ENCODE measurements around the gene WDPCP. TPM values are rescaled to one million over a fixed set of nuclear protein-coding genes. Genes with fewer than 3 reads are reported as not detected.

WDPCP gene
- total and polyA plus RNA-seq, 2 experiments from 2014 or later = 8.8 to 20.4 TPM

DNA sequence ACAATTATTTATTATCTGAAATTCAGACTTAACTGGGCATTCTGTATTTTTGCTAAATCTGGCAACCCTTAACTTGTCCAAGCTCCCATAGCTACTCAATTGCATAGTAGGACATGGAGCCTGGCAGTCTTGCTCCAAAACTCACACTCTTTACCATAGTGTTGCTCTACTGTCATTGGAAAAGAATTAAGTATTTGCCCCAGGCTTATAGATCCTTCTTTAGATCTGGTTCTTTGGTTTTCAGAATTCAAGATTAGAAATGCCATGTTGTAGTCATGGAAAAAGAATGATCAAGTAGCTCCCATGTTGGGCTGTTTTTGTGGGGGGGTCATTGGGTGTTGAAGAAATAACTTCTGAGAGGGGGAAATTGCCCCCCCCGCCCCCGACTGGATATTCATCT, 240.9 kb downstream of the WDPCP start (continued):
- TF ChIP-seq, protein P1, sequence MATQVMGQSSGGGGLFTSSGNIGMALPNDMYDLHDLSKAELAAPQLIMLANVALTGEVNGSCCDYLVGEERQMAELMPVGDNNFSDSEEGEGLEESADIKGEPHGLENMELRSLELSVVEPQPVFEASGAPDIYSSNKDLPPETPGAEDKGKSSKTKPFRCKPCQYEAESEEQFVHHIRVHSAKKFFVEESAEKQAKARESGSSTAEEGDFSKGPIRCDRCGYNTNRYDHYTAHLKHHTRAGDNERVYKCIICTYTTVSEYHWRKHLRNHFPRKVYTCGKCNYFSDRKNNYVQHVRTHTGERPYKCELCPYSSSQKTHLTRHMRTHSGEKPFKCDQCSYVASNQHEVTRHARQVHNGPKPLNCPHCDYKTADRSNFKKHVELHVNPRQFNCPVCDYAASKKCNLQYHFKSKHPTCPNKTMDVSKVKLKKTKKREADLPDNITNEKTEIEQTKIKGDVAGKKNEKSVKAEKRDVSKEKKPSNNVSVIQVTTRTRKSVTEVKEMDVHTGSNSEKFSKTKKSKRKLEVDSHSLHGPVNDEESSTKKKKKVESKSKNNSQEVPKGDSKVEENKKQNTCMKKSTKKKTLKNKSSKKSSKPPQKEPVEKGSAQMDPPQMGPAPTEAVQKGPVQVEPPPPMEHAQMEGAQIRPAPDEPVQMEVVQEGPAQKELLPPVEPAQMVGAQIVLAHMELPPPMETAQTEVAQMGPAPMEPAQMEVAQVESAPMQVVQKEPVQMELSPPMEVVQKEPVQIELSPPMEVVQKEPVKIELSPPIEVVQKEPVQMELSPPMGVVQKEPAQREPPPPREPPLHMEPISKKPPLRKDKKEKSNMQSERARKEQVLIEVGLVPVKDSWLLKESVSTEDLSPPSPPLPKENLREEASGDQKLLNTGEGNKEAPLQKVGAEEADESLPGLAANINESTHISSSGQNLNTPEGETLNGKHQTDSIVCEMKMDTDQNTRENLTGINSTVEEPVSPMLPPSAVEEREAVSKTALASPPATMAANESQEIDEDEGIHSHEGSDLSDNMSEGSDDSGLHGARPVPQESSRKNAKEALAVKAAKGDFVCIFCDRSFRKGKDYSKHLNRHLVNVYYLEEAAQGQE (IDR thresholded peaks at IDR 0.05; ENCODE audit: unreplicated experiment) = no peak
- TF ChIP-seq NANOG (IDR thresholded peaks at IDR 0.05; ENCODE audit: borderline replicate concordance) (no peak), EZH2phosphoT487 (IDR thresholded peaks at IDR 0.05; ENCODE audit: unreplicated experiment) (no peak), POLR2AphosphoS5 (IDR thresholded peaks at IDR 0.05; ENCODE audit: low read depth) (no peak), ZNF331 (CRISPR knock-in tag; IDR thresholded peaks at IDR 0.05; ENCODE audit: low read depth) (no peak), EZH2 (IDR thresholded peaks at IDR 0.05; ENCODE audit: low read depth, unreplicated experiment) (no peak)
- TF ChIP-seq, protein P2, sequence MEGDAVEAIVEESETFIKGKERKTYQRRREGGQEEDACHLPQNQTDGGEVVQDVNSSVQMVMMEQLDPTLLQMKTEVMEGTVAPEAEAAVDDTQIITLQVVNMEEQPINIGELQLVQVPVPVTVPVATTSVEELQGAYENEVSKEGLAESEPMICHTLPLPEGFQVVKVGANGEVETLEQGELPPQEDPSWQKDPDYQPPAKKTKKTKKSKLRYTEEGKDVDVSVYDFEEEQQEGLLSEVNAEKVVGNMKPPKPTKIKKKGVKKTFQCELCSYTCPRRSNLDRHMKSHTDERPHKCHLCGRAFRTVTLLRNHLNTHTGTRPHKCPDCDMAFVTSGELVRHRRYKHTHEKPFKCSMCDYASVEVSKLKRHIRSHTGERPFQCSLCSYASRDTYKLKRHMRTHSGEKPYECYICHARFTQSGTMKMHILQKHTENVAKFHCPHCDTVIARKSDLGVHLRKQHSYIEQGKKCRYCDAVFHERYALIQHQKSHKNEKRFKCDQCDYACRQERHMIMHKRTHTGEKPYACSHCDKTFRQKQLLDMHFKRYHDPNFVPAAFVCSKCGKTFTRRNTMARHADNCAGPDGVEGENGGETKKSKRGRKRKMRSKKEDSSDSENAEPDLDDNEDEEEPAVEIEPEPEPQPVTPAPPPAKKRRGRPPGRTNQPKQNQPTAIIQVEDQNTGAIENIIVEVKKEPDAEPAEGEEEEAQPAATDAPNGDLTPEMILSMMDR (conservative IDR thresholded peaks at IDR 0.05; ENCODE audit: low read depth in 2 of 2) = no peak
- TF ChIP-seq, protein P3, sequence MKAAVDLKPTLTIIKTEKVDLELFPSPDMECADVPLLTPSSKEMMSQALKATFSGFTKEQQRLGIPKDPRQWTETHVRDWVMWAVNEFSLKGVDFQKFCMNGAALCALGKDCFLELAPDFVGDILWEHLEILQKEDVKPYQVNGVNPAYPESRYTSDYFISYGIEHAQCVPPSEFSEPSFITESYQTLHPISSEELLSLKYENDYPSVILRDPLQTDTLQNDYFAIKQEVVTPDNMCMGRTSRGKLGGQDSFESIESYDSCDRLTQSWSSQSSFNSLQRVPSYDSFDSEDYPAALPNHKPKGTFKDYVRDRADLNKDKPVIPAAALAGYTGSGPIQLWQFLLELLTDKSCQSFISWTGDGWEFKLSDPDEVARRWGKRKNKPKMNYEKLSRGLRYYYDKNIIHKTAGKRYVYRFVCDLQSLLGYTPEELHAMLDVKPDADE (IDR thresholded peaks at IDR 0.05) = no peak

DNA sequence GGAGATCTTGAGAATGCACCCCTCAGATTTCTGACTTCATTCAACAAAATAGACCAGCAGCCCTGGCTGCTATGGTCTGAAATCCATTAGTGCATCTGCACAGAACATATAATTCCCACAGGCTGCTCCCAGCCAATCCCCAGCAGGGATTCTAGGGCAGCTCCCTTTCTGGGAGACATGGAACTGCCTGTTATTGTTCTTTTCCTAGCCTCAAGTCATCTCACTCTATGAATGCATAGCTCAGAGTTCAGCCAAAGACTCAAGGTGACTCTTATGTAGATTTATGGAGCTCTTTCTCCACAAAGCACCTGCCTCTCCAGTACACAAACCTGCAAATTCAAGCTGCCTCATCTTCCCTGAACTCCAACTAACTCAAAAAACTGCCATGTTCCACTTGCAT, 241.9 kb downstream of the WDPCP start:
- Mint-ChIP-seq H3K27ac (peak overlapping the region; percentile 4; the same call in 1 of the 2 replicates), H3K4me3 (no peak overlapping the region), H3K4me1 (peaks cover 7% of the 10 kb centered on the region), H3K9me3 (peaks cover 22% of the 10 kb centered on the region), H3K36me3 (ENCODE audit: low read depth) (peaks cover 30% of the 10 kb centered on the region), H3K27me3 (ENCODE audit: insufficient read depth, low read depth, poor library complexity) (peaks cover 5% of the 10 kb centered on the region)
- Histone ChIP-seq H3K4me2 (no peak overlapping the region; the same call in 1 of the 2 replicates), H3F3A (replicated peaks; ENCODE audit: low read depth) (no peaks in the 10 kb centered on the region), H3K36me3 (ENCODE audit: insufficient read depth) (0 out of 2 replicates have a peak, but pooled peaks cover 4% of the 10 kb centered on the region), H3K9me2 (ENCODE audit: insufficient read depth) (no peaks in the 10 kb centered on the region; the same call in 1 of the 2 replicates), H3K79me2 (replicated peaks; ENCODE audit: insufficient read depth) (no peaks in the 10 kb centered on the region), H3K27ac (ENCODE audit: low read depth) (peak overlapping the region; percentile 9; the same call in 1 of the 2 replicates), H2AFZ (no peak overlapping the region), H4K20me1 (replicated peaks; ENCODE audit: insufficient read depth) (no peaks in the 10 kb centered on the region), H3K4me3 (no peak overlapping the region), H3K4me1 (ENCODE audit: insufficient read depth) (peaks cover 8% of the 10 kb centered on the region), H3K27me3 (ENCODE audit: insufficient read depth) (no peaks in the 10 kb centered on the region)
- no peak for DNase-seq (ENCODE audit: low spot score)
- ATAC-seq = peak; percentile 54
- TF ChIP-seq JUNB (IDR thresholded peaks at IDR 0.05; ENCODE audit: unreplicated experiment) (no peak), ZNF114 (CRISPR knock-in tag; IDR thresholded peaks at IDR 0.05) (no peak), NANOG (IDR thresholded peaks at IDR 0.05; ENCODE audit: borderline replicate concordance) (no peak), ZNF331 (CRISPR knock-in tag; IDR thresholded peaks at IDR 0.05; ENCODE audit: low read depth) (no peak), CREB1 (CRISPR knock-in tag; IDR thresholded peaks at IDR 0.05; ENCODE audit: low read depth) (no peak), EZH2phosphoT487 (IDR thresholded peaks at IDR 0.05; ENCODE audit: unreplicated experiment) (no peak), STAT1 (IDR thresholded peaks at IDR 0.05; ENCODE audit: unreplicated experiment) (no peak), EZH2 (IDR thresholded peaks at IDR 0.05; ENCODE audit: low read depth, unreplicated experiment) (no peak)
- TF ChIP-seq, protein P2 (conservative IDR thresholded peaks at IDR 0.05; ENCODE audit: low read depth in 2 of 2) = no peak
